Activated CD4-positive, alpha-beta T cell treated with anti-CD3 and anti-CD28 coated beads, Interleukin-2, amount 50 U/mL, for 1 hour (primary cell): ENCODE results near the gene GALNT9.
"Not testable (repeated sequence)": the region's sequence is repeated elsewhere in the genome, so short reads cannot be mapped to it uniquely, and the experiment has no call there.

ENCODE experiments used
- DNase-seq: peaks from one replicate; pipeline ENCODE4 v3.0.0-alpha.2; 2020

Gene GALNT9

DNA sequence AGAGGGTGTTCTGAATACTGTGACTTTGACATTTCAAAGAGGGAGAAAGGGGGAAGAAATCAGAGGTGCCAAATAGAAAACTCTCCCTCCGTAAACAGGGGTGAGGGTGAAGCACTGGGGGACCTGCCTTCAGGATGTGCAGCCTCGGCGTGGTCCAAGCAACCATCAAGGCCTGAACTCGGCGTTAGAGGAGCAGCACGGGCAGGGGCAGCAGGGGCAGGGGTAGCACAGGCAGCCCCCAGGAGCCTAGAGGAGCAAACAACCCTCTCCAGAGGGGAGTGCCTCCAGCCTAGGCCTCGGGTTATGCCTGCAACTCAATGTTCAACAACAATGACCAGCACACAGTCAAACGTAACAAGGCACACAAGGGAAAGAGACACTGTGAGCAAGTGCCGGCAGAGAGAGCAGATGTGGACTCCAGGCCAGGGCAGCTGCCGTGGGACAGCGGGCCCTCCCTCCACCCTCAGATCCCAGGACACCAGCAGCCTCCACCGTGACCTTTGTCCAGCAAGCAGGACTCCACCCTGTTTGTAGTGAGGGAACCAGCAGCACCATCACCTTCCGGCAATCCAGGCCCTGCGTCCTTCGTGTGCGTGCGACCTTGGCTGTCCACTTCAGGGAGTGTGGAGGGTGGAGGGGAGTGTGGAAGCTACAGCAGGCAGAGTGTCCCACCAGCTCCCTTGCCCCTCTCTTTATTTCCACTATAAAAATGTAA, 18.0 kb downstream of the GALNT9 start:
- no peak for DNase-seq

DNA sequence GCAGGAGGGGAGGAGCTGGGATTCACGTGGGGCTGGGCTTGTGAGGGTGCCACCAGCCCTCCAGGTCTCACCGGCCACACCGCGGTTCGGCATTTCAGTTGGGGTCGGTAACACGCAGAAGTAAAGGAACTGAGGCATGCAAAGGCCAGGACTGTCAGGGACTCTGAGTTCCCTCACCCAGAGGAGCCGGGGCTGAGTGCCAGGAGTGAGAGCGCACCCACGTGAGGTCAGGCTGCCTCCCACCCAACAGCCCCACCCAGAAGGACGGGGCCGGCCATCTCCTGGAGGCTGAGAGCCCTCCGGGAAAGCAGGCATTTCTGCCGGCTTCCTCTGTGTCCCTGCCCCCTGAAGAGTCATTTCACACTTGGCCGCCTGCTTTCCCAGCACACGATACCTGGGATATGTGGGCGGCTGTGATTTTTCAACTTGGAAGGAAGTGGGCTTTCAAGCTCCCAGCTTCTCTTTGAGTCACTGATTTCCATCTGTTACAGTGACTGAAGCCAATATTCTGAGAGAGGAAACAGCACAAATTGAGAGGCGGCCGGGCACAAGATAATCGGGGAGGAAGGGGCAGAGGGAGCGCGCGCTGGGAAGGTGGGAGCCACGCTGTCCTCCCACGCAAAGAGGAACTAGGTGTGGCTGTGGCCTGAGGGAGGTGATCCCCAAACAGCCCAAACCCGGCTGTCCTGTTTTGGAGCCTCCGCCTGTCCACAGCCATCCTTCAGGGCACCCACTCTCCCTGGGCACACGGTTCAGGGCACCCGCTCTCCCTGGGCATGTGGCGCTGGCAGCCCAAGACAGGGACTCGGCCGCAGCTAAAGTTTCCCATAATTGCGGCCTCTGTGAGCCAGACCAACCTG, 19.0 kb downstream of the GALNT9 start:
- no peak for DNase-seq

DNA sequence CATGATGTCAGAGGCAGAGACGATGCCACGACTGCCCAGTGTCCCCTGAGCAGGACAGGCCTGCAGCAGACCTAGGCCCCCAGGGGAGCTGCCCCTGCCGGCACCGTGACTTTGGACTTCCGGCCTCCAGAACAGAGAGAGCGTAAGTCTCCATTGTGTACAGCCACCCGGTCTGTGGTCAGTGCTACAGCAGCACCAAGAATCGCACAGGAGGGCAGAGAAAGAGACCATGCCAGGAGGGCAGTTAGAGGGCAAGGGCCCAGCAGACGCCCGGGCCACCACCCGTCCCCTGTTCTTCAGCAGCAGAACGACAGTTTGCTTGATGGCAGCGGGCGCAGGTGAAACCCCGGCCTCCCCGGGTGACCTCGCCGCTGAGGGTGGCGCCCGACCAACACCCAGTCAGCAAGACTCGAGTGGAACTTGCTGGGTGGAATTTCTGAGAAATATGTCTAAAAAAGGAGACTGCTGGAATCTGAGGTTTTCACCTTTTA, 19.7 kb downstream of the GALNT9 start:
- no peak for DNase-seq

DNA sequence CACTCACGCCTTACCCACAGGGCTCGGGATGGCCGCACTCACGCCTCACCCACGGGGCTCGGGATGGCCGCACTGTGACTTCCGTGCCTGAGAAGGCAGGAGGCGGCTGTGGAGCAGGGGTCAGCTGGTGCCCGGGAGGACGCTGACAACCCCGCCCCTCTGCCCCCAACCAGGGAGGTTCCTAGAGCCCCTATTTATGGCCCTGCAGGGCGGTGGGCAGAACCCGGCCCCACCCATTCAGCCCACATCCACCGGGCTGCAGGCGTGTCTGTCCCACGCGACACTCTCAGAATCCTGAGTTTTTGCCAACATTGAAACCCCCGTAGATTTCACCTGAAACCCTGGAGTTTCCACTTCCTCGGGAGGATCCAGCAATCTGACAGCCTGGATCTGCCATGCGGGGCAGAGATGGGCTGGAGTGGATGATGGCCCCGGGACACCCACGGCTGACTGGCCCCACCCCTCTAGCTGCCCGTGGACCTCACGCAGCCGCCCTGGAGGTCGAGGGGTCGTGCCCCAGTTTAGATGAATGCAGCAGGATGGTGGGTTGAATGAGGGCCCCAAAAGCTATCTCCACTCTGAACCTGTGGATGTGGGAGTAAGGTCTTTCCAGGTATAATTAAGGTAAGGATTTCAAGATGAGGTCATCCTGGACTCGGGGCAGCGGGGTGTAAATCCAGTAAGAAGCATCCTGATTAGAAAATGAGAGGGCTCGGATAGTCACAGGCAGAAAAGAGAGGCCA, 20.4 kb downstream of the GALNT9 start:
- no peak for DNase-seq

DNA sequence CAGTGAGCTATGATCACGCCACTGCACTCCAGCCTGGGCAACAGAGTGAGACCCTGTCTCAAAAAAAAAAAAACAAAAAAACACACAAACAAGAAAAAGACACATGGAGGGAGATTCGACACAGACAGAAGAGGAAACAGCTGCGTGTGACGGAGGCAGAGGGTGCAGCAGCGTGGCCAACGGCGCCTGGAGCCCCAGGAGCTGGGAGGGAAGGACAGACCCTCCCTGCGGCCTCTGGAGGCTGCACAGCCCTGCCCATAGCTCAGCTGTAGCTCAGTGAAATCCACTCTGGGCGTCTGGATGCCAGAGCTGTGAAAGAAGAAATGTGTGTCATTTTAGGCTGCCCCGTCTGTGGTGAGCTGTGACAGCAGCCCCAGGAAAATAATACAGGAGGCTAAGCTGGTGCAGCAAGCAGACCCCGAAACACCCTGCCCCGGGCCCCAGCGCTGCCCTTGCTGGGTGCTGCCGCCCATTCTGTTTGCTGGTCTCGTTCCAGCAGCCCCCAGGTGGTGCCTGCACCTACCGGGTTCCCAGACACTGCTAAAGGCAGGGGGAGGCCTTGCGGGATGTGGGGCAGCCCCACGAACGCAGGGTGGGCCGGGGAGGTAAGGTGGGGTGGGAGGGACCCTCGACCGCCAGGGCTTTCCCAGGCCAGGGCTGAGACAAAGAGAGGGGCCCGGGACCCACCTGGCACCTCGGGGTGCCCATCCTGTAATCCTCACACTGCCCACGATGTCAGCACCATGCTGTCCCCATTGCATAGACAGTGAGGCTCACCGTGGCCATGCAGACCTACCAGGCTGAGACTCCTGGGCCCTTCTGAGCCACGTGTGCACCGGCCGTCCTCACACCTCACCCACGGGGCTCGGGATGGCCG, 21.2 kb downstream of the GALNT9 start:
- no peak for DNase-seq

DNA sequence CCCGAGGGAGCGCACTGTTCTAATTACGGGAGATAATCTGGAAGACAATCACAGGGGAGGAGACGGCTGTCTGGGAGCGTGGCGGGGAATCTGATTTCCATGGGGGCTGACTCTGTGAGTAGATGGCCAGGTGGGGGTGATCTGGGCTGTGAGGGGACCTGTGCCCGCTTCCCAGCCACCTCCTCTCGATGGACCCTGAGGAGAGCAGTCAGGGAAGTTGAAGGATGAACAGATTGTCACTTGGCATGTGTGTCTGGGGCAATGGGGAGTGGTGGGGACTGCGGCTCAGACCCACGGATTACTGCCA, 22.6 kb downstream of the GALNT9 start:
- no peak for DNase-seq

DNA sequence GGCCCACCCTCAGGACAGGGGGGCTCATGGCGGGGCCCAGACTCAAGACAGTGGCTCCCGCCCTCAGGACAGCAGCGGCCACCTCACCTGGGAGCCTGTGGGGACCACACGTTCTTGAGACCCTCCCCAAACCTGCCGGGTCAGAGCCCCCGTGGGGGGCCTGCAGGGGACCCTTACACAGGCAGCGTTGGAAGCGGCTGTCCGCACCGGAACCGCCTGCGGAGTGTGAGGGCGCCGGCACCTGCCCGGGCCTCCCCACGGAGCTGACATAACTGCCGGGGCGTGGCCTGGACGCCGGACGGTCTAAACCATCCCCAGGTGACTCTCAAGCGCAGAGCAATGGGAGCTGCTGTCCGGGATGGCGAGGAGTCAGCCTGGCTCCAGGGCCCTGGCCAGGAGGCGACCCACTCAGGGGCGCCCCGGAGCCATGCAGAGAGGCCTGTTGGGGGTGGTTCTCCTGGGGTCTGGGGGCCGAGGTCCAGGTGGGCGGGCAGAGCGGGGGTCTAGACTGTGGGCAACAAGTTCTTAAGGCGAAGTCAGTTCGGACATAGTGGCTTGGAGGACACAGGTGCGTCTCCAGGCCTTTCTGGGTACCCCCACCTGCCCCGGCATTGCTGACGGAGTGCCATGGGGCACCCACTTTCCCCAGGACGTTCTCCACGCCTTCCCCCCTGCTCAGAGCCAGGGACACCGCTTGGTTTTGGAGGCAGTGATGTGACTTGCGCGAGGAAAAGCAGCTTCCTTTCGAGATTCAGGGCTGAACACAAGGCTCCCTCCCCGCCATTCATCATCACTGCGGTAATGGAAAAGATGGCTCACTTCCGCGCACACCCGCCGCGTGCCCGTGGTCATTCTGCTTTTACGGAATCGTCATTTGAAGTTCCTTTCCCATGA, 23.2 kb downstream of the GALNT9 start:
- no peak for DNase-seq

DNA sequence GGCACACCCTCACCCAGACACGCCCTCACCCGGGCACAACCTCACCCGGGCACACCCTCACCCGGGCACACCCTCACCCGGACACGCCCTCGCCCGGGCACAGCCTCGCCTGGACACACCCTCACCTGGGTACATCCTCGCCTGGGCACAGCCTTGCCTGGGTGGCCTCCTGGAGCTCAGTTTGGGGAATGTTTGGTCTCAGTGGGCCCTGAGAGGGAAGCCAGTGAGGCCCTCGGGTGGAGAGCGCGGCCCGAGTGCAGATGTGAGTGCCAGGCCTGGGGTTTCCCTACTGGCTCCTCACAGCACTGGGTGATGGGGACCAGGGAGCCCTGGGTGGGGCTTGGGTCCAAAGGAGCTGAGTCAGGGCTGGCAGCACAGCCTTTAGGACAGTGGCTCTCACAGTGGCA, 23.8 kb downstream of the GALNT9 start:
- no peak for DNase-seq

DNA sequence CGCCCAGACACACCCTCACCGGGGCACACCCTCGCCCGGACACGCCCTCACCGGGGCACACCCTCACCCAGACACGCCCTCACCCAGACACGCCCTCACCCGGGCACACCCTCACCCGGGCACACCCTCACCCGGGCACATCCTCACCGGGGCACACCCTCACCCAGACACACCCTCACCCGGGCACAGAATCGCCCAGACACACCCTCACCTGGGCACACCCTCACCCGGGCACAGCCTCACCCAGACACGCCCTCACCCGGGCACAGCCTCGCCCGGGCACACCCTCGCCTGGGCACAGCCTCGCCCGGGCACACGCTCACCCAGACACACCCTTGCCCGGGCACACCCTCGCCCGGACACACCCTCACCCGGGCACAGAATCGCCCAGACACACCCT, 24.5 kb downstream of the GALNT9 start:
- DNase-seq: not testable (repeated sequence)

DNA sequence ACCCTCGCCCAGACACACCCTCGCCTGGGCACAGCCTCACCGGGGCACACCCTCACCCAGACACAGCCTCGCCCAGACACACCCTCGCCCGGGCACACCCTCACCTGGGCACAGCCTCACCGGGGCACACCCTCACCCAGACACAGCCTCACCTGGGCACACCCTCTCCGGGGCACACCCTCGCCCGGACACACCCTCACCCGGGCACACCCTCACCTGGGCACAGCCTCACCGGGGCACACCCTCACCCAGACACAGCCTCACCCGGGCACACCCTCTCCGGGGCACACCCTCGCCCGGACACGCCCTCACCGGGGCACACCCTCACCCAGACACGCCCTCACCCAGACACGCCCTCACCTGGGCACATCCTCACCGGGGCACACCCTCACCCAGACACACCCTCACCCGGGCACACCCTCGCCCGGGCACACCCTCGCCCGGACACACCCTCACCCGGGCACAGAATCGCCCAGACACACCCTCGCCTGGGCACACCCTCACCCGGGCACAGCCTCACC, 25.5 kb downstream of the GALNT9 start:
- DNase-seq: not testable (repeated sequence)

DNA sequence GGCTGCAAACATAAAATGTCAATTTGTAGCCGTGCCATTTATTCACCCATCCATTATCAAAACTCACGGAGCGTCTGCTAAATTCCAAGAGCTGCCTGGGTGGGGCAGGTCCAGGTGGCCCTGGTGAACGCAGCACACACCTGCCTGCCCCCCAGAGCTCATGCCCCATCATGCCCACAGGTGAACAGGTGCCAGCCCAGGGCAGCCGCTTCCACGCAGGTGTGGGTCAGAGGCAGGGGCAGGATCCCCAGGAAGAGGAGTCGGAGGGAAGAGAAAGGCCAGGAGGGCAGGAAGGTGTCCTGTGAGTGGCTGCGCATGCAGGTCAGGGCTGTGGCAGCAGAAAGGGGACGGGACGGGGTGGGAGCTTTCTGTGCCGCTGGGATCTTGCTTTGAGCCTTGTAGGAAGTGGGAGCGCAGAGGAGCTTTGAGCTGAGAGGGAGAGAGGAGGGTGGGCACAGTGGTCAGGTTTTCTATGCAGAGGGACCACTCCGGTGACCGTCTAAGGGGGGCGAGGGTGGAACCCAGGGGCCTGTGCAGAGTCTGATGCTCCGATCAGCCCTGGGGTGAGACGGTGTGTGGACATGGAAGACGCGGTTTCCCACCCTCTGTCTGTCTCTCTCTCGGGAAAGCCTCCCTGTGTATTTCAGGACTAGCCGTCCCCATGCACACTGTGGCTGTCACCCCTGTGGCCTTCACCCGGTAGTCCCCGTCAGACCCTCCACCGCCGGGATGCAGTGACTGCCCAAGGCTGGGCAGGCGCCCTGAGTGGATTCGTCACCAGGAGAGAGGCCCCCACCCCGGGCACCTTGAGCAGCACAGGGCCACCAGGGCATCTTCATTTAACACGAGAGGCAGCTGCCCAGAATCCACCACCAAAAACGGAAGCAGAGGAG, 26.7 kb downstream of the GALNT9 start:
- DNase-seq: no peak

DNA sequence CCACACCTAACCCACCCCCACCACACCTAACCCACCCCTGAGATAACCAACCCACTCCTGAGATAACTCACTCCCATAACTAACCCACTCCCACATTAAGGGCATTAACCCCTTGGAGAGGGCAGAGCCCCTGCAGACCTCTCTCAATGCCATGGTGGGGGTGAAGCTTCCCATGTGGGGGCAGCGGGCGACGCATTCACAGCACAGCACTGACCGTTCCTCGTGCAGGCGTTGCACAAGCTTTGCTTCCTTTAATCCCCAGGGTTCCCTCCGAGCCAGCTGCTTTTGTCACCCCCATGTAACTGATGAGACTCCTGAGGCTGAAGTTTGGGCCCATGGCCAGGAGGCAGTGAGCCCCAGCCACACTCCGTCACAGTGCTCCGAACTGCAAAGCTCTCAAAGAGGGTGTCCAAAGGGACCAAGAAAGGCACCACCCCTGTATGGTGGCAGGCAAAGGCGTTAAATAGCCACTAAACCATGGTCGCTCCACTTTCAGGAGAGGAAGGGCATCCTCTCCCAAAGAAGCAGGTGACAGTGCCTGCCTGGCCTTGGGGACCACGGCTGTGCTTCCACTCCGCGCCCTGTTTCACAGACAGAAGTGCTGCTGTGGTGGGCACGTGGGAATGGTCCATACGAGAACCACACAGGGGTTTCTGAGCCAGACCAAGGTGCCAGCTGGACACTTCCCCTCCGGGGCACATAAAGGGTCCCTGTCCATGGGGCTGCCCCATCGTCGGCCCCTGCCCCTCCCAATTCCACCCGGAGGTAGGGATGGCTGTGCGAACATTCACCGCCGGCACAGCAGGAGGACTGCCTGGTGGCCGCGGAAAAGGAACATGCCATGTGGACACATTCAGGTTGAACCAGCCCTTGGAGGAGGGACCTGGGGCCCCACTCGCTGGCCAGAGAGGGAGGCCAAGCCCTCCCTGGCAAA, 28.3 kb downstream of the GALNT9 start:
- DNase-seq: no peak

DNA sequence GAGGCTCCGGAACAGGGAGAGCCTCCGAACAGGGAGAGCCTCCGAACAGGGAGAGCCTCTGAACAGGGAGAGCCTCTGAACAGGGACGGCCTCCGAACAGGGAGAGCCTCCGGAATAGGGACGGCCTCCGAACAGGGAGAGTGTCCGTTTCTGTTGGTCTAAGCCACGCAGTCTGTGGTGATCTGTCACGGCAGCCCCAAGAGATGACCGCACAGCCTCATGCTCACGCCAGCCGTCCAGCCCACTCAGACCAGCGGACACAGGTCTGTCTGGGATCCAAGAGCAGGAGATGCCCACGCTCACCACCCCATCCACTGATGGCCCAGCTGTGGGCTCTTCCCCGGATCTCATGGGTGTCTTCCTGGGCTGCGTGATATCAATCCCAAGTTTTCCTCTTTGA, 33.3 kb downstream of the GALNT9 start:
- no peak for DNase-seq

DNA sequence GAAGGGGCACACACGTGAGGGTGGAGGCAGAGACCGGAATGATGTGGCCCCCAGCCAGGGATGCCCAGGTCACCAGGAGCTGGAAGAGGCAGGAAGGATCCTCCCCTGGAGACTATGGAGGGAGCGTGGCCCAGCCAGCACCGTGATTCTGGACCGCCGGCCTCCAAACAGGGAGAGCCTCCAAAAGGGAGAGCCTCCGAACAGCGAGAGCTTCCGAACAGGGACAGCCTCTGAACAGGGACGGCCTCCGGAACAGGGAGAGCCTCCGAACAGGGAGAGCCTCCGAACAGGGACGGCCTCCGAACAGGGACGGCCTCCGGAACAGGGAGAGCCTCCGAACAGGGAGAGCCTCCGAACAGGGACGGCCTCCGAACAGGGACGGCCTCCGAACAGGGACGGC, 33.8 kb downstream of the GALNT9 start:
- DNase-seq: not testable (repeated sequence)

DNA sequence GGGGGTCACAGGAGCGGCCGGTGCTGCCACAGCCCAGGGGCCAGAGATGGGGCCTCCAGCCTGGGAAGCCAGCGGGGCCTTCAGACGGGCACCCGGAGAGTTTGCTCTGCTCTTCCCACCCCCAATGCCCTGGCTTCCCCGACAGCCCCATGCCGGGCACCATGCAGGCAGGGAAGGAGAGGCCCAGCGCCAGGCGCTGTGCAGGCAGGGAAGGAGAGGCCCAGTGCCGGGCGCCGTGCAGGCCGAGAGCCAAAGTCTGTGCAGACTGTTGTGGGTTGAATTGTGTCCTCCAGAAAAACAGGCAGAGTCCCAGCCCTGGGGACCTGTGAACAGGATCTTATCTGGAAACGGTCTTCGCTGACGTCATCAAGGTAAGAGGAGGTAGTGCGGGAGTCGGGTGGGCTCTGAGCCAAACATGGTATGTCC, 34.3 kb downstream of the GALNT9 start:
- no peak for DNase-seq

DNA sequence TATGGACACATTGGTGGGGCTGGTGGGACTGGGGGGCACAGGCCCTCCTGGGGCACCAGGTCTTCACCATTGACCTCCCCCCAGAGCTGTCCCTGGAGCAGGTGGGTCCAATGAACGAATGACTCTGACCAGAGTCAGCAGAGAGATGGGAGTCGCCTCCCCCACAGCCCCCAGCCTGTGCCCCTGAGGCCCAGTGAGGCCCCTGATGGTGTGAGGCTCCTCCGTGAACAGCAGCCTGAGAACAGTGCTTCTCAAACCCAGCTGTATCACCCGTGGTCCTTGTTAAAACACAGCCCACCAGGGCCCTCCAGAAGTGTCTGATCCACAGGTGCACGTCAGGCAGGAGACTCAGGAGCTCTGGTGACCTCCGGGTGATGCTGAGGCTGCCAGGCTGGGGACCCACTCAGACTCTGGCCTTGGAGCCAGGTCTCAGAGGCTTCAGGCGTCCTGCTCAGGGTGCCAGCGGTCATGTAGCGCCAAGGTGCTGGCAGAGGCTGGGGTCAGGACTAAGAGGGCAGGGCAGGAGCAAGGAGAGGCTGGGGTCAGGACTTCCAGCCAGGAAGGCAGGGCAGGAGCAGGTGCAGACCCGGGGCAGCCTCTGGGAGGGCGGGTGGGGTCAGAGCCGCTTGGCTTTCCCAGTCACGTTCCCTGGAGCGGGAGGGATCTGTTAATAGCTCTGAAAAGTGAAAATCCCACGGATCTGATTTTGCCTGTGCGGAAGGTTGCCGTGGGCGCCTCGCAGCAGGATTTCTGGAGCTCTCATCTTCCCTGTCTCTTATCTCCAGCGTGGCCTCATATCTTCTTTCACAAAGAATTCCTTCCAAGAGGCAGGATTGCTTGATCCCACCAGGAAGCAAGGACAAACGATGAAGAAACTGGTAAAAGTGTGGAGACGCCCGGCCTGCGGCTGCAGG, 35.0 kb downstream of the GALNT9 start:
- no peak for DNase-seq
